ENCODE results near the gene ACE.
A peak's percentile ranks its signal among the peaks of the same experiment; 100 is the strongest.

The ACE gene

DNA sequence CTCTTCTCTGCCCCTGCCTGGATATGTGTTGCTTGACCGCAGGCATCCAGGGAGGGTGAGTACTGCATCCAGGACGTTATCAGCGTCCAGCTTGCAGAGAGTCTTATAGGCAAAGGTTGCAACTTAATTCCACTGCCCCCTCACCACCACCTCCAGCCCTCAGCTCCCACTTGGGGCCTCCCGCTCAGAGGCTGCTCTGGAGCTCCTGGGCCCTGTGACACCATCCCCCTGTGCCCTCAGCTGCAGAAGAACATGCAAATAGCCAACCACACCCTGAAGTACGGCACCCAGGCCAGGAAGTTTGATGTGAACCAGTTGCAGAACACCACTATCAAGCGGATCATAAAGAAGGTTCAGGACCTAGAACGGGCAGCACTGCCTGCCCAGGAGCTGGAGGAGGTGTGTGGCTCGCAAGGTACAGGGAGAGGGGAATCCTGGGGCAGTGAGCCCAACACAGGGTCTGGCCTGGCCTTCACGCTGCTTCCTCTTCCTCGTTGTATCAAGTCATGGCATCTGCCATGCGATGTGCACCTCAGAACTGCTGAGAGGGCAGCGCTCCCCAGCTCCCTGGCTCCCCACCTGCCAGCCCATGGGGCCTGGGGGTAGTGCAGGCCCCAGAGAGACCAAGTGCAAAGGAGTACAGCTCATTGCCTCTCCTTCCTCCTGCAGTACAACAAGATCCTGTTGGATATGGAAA, 9.6 kb downstream of the ACE start:
- no peaks in the 10 kb centered on the region for H3K9me3 ChIP-seq (ENCODE audit: control insufficient read depth, insufficient read depth, low read depth, low read length)

GRCh38 chr17:63487014-63487339, 10.1 kb downstream of the ACE start:
- no peak for TF ChIP-seq ZNF548 (tag by site-specific recombination; IDR thresholded peaks at IDR 0.05)
- no peak for TF ChIP-seq ZFP37 (tag by site-specific recombination; IDR thresholded peaks at IDR 0.05)
- TF ChIP-seq ZNF433 (tag by site-specific recombination; IDR thresholded peaks at IDR 0.05; ENCODE audit: low read depth): no peak
- no peak for TF ChIP-seq ZNF501 (tag by site-specific recombination; IDR thresholded peaks at IDR 0.05)
- no peak for TF ChIP-seq KLF16 (tag by site-specific recombination; IDR thresholded peaks at IDR 0.05)
- no peak for TF ChIP-seq ZNF555 (tag by site-specific recombination; conservative IDR thresholded peaks at IDR 0.05)
- TF ChIP-seq, protein P1, sequence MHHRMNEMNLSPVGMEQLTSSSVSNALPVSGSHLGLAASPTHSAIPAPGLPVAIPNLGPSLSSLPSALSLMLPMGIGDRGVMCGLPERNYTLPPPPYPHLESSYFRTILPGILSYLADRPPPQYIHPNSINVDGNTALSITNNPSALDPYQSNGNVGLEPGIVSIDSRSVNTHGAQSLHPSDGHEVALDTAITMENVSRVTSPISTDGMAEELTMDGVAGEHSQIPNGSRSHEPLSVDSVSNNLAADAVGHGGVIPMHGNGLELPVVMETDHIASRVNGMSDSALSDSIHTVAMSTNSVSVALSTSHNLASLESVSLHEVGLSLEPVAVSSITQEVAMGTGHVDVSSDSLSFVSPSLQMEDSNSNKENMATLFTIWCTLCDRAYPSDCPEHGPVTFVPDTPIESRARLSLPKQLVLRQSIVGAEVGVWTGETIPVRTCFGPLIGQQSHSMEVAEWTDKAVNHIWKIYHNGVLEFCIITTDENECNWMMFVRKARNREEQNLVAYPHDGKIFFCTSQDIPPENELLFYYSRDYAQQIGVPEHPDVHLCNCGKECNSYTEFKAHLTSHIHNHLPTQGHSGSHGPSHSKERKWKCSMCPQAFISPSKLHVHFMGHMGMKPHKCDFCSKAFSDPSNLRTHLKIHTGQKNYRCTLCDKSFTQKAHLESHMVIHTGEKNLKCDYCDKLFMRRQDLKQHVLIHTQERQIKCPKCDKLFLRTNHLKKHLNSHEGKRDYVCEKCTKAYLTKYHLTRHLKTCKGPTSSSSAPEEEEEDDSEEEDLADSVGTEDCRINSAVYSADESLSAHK (tag by site-specific recombination; IDR thresholded peaks at IDR 0.05): no peak
- no peak for TF ChIP-seq ZNF621 (tag by site-specific recombination; IDR thresholded peaks at IDR 0.05)
- no peak for TF ChIP-seq ZNF132 (tag by site-specific recombination; IDR thresholded peaks at IDR 0.05; ENCODE audit: borderline replicate concordance)
- TF ChIP-seq HOXD13 (CRISPR knock-in tag; IDR thresholded peaks at IDR 0.05; ENCODE audit: borderline replicate concordance): no peak
- TF ChIP-seq SCRT2 (tag by site-specific recombination; IDR thresholded peaks at IDR 0.05): no peak
- no peak for TF ChIP-seq ZNF561 (tag by site-specific recombination; IDR thresholded peaks at IDR 0.05; ENCODE audit: borderline replicate concordance)
- Histone ChIP-seq H3K27ac (ENCODE audit: extremely low read depth, low read depth, low read length) (no peak overlapping the region), H3K4me3 (ENCODE audit: low read depth, low read length) (no peak overlapping the region), H3K36me3 (ENCODE audit: control insufficient read depth in 2 of 2, insufficient read depth in 1 of 2, low read length in 2 of 2) (peaks cover 0 to 3% of the 10 kb centered on the region in 2 experiments; a peak in 2 of 3 replicates), H3K4me1 (ENCODE audit: control insufficient read depth, insufficient read depth, low read length) (no peaks in the 10 kb centered on the region), H3K9me3 (ENCODE audit: control insufficient read depth, insufficient read depth, low read depth, low read length) (no peaks in the 10 kb centered on the region)
- ChIA-PET POLR2A (interaction anchor here (1.1 to 1.5 kb wide), 2 partner anchors 8 to 135 kb away, joined by 3 read pairs; partner anchors contain the start of gene MAP3K3), CTCF (interaction anchor here (0.6 to 3.7 kb wide), 5 partner anchors 9 to 1066 kb away, joined by 3 to 22 read pairs (median 7); partner anchors contain the start of gene ACE)

More for the DNA sequence above, 9.6 kb downstream of the ACE start:
- no peak overlapping the region for H3K4me3 ChIP-seq (ENCODE audit: low read depth, low read length)
- TF ChIP-seq EGR2 (tag by site-specific recombination; IDR thresholded peaks at IDR 0.05; ENCODE audit: low read depth) (0 out of 2 replicates have a peak, but pooled peaks have one; percentile 24), ZNF362 (tag by site-specific recombination; IDR thresholded peaks at IDR 0.05) (no peak), ZNF600 (tag by site-specific recombination; IDR thresholded peaks at IDR 0.05) (peak; percentile 41; the same call in 1 of the 2 replicates), ZFHX2 (tag by site-specific recombination; conservative IDR thresholded peaks at IDR 0.05) (0 out of 2 replicates have a peak, but pooled peaks have one; percentile 19)
- H3K27ac ChIP-seq (ENCODE audit: extremely low read depth, low read depth, low read length): no peak overlapping the region
- H3K36me3 ChIP-seq (ENCODE audit: control insufficient read depth in 2 of 2, insufficient read depth in 1 of 2, low read length in 2 of 2): peaks cover 0 to 3% of the 10 kb centered on the region in 2 experiments; a peak in 2 of 3 replicates
- ChIA-PET CTCF (interaction anchor here (0.6 to 3.7 kb wide), 5 partner anchors 9 to 126 kb away, joined by 3 to 22 read pairs (median 7); partner anchors contain the start of gene ACE), POLR2A (no interaction called here)
- H3K4me1 ChIP-seq (ENCODE audit: control insufficient read depth, insufficient read depth, low read length): no peaks in the 10 kb centered on the region

- Histone ChIP-seq H3K4me1 (ENCODE audit: control insufficient read depth, insufficient read depth, low read length) (no peaks in the 10 kb centered on the region), H3K36me3 (ENCODE audit: control insufficient read depth in 2 of 2, insufficient read depth in 1 of 2, low read length in 2 of 2) (peaks cover 0 to 3% of the 10 kb centered on the region in 2 experiments; a peak in 2 of 3 replicates), H3K27ac (ENCODE audit: extremely low read depth, low read depth, low read length) (no peak overlapping the region), H3K9me3 (ENCODE audit: control insufficient read depth, insufficient read depth, low read depth, low read length) (no peaks in the 10 kb centered on the region), H3K4me3 (ENCODE audit: low read depth, low read length) (no peak overlapping the region)
- ChIA-PET POLR2A (no interaction called here), CTCF (interaction anchor here (0.9 to 3.7 kb wide), 3 partner anchors 9 to 11 kb away, joined by 3 to 22 read pairs (median 7); partner anchors contain the start of gene ACE)
- TF ChIP-seq HOXC10 (CRISPR knock-in tag; IDR thresholded peaks at IDR 0.05) (no peak), ZNF174 (tag by site-specific recombination; IDR thresholded peaks at IDR 0.05) (no peak), ZNF184 (tag by site-specific recombination; IDR thresholded peaks at IDR 0.05) (no peak), ZBTB17 (tag by site-specific recombination; IDR thresholded peaks at IDR 0.05) (no peak), ZNF521 (tag by site-specific recombination; IDR thresholded peaks at IDR 0.05) (no peak), ZSCAN23 (tag by site-specific recombination; IDR thresholded peaks at IDR 0.05) (no peak), ZNF629 (tag by site-specific recombination; IDR thresholded peaks at IDR 0.05) (no peak)
- TF ChIP-seq, protein P2, sequence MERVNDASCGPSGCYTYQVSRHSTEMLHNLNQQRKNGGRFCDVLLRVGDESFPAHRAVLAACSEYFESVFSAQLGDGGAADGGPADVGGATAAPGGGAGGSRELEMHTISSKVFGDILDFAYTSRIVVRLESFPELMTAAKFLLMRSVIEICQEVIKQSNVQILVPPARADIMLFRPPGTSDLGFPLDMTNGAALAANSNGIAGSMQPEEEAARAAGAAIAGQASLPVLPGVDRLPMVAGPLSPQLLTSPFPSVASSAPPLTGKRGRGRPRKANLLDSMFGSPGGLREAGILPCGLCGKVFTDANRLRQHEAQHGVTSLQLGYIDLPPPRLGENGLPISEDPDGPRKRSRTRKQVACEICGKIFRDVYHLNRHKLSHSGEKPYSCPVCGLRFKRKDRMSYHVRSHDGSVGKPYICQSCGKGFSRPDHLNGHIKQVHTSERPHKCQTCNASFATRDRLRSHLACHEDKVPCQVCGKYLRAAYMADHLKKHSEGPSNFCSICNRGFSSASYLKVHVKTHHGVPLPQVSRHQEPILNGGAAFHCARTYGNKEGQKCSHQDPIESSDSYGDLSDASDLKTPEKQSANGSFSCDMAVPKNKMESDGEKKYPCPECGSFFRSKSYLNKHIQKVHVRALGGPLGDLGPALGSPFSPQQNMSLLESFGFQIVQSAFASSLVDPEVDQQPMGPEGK (tag by site-specific recombination; IDR thresholded peaks at IDR 0.05): no peak
- TF ChIP-seq, protein P1 (tag by site-specific recombination; IDR thresholded peaks at IDR 0.05): no peak
Observed at GRCh38 chr17:63488851-63489250, 12.0 kb downstream of the ACE start.

Data from HEK293 (cell line).